ENCODE data around the gene TPM1.

Gene TPM1

DNA sequence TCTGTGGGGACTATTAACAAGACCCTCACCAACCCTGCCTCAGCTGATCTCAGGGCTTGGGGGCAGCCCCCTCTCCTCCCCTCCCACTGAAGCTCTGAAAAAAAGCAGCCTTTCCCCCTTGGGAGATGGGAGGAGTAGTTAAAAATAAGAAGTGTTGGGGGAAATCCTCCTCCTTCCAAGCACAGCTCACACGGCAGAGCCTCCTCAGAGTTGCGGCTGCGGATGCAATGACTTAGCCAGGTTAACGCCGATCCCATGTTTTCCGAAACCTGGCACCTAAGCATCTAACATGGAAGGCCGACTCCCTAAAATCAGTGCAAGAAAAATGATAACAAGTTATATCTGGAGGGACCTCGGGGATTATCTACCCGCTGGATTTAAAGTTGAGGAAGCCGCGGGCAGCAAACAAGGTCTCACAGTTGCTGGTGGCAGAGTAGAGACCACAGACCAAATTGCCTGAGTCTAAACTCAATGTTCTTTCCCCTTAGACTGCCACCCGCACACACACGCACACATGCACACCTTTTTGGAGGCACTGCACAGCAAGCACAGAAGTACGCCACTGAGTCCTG lies 1.1 kb upstream of the TPM1 start:
- no peak for DNase-seq (ENCODE audit: low read depth)

GRCh38 chr15:63042877-63043334 lies 359 bp downstream of the TPM1 start:
- DNase-seq (ENCODE audit: low read depth): no peak

GRCh38 chr15:63043335-63044076 lies 959 bp downstream of the TPM1 start:
- DNase-seq (ENCODE audit: low read depth): no peak

GRCh38 chr15:63044077-63044644 lies 1.6 kb downstream of the TPM1 start:
- no peak for DNase-seq (ENCODE audit: low read depth)

DNA sequence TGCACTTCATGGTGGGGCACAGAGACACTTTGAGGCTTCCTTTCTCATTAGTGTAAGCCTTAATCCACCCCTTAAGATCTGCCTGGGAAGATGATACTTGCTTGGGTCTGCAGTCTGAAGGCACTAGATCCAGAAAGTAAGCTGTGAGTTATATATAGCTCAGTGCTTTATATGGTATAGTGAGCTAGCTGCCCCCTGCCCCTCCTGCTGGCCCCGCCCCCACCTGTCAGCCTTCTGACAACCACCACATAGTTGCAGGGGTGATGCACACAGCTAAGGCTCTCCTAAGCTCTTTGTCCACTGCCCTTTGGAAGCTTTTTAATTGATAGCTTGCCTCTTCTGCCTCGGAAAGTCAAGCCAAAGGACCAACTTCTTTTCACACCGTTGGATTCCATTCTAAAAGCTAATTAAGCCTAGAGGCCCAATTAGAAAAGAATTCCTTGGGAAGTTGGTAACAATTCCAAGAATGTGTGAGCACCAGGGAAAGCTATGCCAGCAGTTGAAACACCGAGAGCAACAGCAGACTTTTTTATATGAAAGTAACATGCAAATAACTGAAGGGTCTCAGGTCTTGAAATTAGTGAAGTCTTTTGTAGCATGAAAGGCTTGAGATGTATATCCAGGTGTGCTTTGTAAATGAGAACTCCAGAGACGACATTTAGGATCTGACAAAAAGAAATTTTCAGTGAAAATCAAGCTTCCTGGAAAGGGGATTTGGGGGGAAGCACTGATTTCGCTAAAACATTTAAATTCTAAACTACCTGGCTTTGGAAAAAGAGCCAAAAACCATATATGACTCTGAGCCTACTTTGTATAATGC lies 2.3 kb downstream of the TPM1 start:
- no peak for DNase-seq (ENCODE audit: low read depth)

DNA sequence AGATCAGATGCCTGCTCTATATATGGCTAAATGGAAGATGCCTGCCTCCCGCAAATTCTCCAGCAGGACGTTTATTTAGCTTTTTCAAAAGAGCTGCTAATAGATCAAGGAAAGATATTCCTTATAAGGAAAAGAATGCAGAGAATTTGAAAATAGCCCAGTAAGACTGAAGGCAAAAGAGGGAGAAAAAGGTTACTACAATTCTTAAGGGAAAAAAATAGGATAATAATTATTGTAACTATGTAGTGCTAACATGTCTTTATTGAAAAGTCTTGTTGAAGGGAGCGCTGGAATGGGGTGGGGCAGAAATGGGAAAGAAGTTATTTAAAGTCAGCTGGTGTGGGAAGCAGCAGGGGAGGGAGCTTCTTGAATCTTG lies 2.9 kb downstream of the TPM1 start:
- no peak for DNase-seq (ENCODE audit: low read depth)

DNA sequence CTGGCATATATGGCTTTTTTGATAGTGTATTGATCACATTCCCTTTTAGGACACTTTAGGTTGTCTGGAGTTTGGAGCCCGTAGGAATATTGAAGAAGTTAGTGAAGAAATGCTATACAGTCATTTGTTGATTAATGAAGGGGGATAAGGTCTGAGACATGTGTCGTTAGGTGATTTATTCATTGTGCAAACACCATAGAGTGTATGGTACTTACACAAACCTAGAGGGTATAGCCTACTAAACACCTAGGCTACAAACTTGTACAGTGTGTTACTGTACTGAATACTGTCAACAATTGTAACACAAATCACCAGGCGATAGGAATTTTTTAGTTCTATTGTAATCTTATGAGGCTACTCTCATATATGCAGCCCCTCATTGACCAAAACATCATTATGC lies 3.3 kb downstream of the TPM1 start:
- no peak for DNase-seq (ENCODE audit: low read depth)

DNA sequence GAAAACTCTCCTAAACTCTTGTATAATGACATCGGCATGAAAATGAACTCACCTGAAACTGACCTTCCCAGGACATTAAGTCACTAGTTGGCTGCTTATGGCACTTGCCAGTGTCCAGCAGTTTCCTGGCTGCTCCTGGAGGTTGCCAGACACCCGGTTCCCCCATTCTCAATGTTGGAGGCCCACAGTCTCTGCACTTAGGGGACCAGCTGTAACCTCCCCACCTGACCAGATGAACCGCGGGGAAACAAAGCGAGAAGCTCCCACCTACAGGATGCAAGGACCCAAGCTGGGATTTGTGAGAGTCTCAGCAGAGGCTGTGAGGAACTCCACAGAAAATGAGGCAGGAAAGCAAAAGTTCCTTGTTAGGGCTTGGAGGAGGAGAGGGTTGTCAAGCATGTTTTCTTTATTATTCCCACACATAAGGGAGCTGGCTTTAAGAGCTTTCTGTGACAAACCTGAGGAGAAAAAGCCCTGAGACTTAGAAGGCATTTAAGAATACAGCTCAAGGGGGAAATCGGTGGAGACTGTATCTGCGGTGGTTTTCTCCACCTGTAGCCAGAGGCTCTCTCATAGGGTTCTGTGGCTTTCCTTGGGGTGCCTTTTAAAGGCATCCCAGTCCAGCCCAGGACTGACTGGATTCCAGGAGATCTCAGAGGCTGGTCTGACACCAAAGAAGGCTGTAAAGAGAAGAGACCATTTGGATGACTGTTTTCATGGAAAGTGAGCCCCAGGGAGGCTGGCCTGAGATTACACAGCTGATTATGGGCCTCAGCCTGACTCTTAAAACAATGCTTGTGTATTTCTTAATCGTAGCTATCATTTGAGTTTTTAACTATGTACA lies 4.6 kb downstream of the TPM1 start:
- DNase-seq (ENCODE audit: low read depth): no peak

DNA sequence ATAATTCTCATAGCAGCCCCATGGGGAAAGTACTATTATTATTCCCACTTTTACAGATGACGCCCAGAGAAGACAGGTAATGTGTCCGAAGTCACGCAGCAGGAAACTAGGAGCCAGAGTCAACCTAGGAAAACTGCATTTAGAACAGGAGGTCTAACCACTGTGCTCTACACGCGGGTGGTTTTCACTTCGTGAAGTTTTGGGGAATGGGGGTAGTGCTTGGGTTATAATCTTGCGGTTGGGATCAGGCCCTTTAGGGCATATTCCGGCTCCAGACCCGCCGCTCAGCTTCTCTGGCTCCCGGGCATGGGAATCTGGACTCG lies 5.2 kb downstream of the TPM1 start:
- no peak for DNase-seq (ENCODE audit: low read depth)

- DNase-seq (ENCODE audit: low read depth): peak; percentile 76
Observed at GRCh38 chr15:63048115-63048775, 5.7 kb downstream of the TPM1 start.

DNA sequence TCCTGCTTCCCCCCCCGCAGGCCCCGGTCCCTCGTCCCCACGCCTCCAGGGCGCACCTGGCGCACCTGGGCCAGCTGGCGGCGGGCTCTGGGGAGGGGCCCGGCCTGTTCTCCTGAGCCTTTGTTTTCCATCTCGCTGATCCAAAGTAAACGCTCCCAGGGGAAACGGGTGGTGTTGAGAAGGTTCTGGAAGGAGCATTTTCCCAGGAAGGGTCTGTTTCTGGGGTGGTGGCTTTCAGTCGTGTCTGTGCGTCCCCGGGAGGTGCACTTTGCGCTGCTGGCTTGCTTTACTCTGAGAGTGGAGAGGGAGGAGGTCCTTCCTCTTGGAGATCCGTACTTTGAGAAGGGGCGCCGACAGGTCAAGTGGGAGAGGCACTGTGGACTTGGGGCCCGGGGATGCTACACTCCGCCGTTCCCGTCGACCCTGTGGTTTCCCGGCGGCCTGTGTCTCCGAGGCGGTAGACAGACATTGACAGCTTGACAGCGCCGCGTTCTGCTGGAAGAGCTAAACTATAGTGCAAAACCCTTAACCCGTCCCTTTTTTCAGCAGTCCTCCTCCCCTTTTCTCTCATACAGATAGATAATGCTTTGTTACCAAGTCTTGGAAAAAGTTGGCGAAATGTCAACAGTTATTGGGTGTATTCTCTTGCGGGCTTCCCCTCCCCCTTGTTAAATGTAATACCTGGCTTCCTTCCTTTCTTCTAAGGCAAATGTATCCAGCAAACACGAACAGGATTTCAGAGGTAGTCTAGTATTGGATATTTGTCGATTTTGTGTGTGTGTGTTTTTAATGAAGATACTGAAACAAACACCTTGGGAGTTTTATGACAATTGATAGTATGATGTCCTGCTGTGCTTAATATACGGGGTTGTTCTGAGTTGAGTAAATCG lies 6.5 kb downstream of the TPM1 start:
- DNase-seq (ENCODE audit: low read depth): no peak

GRCh38 chr15:63049783-63050371 lies 7.3 kb downstream of the TPM1 start:
- DNase-seq (ENCODE audit: low read depth): no peak

DNA sequence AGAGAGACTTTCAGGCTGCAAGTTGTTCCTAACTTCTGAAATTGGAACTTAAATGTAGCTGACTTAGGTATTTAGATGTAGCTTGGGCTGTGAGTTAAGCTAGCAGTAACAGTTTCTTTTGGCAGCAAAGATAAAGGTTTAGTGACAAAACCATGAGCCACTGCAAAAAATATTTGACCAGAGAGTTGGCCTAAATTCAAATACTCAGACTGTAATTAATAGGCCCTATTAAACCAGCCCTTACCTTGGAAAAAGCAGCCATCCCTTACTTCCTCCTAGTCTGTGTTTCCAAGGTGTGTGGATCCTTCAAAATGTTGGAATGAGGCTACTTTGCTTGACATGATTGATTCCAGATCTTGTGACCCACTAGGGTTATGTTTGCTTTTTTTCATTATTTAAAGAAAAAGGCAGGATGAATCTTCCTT lies 8.2 kb downstream of the TPM1 start:
- DNase-seq (ENCODE audit: low read depth): no peak

DNA sequence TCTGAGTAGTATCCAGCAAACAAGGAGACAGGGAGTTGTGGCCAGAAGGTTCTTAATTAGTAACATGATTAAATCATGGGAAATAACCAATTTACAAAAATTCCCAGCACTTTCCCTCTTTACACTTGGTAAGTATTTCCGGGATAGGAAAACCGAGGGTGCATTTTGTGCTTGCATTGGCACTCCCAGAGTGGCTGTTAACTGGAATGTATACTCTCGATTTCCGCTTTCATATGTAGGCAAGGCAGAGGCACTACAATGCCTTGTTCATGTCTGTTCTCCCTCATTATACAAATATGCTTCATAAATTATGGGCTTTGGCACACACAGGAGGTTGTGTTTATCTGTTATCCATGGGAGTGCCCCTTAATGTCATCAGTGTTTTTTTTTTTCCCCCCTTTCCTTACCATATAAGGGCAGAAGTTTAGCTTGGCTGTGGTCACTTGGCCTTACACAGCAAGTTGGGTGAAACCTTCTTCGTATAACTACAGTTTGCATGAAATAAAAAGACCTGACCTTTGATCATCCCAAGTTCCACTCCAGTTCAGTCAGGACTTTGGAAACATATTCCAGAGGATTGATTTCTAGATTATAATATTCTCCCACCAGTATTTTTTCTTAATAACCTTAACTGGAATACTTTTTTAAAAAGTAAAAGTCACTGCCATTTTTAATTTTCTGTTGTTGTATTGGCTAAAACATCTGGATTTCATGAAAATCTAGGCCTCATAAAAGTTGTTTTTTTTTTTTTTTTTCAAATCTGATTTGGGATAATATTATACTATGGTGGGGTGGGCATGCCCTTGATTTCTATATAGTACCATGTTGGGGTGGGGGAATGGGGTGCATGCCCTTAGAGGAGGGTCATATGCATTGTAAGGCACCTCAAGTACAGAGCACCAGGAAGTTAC lies 8.9 kb downstream of the TPM1 start:
- DNase-seq (ENCODE audit: low read depth): no peak

DNA sequence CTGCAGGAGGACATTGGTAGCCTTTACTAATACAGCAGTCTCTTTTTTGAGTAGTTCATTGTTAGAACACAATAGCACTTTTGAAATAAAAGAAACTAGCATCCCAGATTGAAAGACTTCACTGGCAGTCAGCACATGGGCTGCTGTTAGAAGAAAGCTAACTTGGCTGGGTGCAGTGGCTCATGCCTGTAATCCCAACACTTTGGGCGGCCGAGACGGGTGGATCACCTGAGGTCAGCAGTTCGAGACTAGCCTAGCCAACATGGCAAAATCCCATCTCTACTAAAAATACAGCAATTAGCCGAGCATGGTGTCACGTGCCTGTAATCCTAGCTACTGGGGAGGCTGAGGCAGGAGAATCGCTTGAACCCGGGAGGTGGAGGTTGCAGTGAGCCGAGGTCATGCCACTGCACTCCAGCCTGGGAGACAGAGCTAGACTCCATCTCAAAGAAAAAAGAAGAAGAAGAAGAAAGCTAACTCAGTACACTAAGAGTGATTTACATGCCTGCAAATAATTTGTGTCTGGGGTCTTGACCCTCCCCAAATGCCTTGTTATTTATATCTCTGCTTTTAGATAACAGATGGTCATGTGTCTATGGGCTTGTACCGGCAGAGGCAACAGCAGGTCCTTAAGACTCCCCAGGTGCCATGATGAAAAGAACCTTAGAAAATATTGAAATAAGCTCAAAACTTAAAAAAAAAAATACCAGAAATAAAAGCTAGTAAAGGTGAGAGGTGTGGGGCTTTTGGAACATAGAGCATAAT lies 9.7 kb downstream of the TPM1 start:
- no peak for DNase-seq (ENCODE audit: low read depth)

- no peak for DNase-seq (ENCODE audit: low read depth)
Observed at GRCh38 chr15:63052961-63053698, 10.6 kb downstream of the TPM1 start.

- DNase-seq (ENCODE audit: low read depth): no peak
Observed at GRCh38 chr15:63054281-63054683, 11.7 kb downstream of the TPM1 start.

All from T follicular helper cell (primary cell).